OCI-M1 (cell line): Measurements from ENCODE around the gene COLEC11.
"Not testable (repeated sequence)": the region's sequence is repeated elsewhere in the genome, so short reads cannot be mapped to it uniquely, and the experiment has no call there.

Source experiments
- DNase-seq: peaks from one replicate; lab custom pipeline; 2025; lab: John Stamatoyannopoulos, UW

The COLEC11 gene

GRCh38 chr2:3625186-3625585 is 30.3 kb downstream of the COLEC11 start:
- DNase-seq = no peak

- DNase-seq = no peak
Observed at GRCh38 chr2:3626118-3626811, 31.4 kb downstream of the COLEC11 start.

GRCh38 chr2:3626812-3627499 is 32.0 kb downstream of the COLEC11 start:
- DNase-seq = no peak

GRCh38 chr2:3627500-3628100 is 32.7 kb downstream of the COLEC11 start:
- no peak for DNase-seq

DNA sequence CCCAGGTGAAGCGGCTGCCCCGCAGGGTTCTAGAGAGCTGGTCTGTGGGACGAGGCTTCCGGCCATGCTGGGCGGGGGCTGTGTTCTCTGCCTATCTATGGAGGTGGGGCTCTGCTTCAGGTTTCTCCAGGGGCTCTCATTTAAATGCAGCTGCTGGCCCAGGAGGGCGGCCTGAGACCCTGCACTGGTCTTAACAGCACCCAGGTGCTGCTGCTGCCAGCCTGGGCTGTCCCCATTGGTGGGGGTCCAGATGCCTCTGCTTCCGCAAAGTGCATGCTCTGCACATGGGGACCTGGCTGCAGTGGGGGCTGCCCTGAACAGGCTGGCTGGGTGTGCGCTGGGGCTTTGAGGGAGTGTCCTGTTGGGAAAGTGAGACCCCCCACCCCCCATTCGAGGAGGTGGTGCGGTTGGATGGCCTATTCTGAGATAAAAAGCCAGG is 33.3 kb downstream of the COLEC11 start:
- DNase-seq = no peak

DNA sequence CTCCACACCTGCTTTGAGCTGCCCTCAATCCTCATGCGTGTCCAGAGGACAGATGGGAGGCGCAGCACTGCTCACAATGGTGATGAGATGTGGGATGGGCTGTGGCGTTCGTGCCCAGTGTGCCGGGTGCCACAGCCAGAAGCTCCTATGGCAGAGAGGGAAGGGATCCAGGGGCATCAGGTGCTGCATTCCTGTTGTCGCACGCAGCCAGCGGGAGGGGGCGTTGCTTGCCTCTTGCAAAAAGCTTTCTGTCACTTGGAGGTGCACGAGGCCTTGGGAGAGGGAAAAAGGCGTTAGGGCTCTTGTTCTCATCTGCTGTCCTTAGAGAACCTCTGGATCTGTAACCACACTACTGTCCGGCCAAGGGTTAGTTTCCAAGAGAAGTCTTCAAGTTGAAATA is 33.9 kb downstream of the COLEC11 start:
- peak; percentile 10 for DNase-seq

DNA sequence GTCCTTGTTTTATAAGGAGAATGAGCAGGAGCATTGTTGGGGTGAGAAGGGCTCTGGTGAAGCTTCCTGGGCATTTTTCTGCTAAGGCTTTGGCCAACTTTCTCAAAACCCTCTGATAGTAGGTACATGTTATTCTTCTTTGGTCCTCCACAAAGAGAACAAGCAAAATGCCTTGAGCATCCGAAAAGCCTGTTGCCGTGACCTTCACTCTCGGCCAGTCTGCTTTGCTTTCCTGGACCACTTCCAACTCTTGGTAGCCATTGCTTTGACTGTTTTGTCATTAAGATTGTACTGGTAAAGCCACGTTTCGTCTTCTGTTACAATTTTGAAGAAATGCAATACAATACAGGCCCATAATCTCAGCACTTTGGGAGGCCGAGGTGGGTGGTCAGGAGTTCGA is 35.7 kb downstream of the COLEC11 start:
- DNase-seq = no peak

DNA sequence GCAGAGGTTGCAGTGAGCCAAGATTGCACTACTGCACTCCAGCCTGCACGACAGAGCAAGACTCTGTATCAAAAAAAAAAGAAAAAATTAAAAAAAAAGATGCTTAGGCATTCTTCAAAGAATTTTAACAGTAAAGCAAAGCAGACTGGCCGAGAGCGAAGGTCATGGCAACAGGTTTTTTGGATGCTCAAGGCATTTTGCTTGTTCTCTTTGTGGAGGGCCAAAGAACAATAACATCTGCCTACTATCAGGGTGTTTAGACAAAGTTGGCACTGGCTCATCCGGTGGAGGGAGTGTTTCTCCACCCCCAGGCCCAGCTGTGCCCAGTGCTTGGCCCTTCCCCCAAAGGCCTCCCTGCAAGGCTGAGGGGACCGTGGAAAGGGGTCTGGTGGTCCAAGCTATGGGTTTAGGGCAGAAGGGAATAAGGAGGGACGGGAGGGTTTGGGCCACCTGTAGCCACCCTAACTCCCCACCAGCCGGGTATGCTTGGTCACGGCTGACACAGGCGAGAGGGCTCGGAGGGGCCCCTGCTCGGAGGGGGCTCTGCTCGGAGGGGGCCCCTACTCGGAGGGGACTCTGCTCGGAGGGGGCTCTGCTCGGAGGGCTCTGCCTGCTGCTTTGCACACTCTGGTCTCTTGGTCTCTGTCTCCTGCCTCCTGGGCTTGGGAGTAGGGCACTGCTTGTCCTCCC is 36.4 kb downstream of the COLEC11 start:
- DNase-seq = no peak

DNA sequence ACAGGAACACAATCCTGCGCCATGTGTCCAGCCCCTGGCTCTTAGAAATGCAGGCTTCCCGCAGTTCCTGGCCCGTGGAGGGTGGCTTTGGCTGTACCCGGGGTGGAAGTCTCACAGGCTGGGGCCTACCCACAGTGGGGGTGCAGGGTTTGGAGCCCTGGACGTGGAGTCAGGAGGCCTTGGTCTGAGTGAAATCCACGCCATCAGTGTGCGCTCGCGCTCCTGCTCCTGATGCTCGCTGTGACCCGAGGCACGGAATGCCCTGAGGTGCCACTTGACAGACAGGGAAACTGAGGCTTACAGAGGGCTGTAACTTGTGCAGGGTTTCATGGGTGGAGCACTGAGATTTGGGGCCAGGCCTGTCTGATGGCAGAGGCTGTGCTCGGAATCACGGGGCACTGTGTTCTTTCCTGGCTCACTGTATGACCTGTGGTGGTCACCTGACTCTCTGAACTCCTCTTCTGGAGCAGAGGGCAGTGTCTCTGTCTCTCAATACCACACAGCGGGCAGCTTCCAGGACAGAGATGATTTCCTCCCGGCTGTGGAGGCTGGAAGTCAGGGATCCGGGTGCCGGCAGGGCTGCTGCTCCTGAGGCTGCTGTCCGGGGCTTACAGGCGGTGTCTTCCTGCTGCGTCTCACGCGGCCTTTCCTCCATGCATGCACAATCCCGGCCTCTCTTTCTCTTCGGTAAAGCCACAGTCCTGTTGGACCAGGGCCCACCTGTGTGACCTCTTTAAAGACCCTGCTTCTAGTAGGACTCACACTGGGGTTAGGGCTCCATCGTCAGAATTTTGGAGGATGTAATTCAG is 37.1 kb downstream of the COLEC11 start:
- DNase-seq = no peak

DNA sequence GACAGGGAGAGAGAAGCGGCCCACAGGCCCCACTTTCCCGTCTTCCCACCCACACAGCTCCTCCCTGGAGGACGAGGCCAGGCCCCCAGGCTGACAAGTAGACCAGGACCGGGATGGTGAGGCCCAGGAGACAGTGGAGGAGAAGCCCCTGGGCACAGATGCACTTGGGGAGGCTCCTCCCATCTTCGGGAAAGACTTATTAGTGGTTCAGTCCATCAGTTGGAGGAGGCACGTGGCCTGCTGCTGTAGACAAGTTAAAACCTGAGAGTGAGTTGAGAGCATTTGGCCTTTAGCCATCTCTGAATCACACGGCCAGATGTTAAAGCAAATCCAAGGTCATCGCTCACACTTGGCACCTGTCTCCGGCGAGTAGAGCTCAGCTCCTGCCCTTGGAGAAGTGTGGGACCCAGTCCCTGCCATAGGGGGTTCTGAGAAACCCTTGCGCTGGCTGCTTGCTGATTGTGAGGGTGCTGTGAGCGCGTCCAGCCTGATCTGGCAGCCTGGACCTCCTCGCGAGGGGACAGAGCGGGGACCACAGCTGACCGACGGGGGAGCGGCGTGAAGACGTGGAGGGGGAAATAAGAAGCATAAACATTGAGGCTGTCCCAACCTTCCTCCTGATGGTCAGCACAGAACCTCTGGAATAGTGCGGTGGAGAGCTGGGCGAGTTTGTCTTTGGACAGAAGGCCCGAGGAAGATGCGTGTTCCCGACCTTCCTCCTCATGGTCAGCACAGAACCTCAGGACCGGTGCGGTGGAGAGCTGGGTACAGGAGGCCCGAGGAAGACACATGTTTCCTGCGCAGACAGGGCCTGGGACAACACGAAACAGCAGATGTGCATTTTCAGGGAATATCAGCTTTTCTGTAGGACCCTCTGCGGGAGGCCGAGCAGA is 38.4 kb downstream of the COLEC11 start:
- no peak for DNase-seq

DNA sequence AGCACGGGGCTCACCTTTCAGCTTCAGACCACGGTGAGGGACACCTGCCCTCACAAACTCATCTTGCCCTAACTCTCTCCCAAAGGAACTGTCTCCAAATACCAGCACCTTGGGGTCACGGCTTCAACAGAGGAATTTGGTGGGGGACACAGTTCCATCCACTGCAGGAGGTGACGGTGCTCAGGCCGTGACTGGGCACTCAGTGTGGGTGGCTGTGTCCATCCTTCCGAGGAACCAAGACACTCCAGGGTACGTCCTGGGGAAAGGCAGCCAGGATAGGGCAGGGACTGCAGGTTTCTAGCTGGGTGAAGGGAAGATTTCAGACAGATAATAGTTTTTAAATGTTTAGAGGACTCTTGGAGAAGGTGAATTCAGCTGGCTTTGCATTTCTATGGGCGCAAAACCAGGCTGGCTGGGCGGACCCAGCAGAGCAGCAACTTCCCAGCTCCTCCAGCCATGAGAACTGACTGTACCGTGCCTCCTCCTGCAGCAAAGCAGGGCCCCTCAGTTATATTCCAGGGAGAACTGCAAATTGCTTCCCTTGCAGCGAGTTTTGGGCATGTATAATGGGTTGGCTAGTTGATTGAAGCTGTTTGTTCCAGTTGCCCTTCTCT is 39.2 kb downstream of the COLEC11 start:
- no peak for DNase-seq

- DNase-seq = no peak
Observed at GRCh38 chr2:3634596-3635121, 39.7 kb downstream of the COLEC11 start.

DNA sequence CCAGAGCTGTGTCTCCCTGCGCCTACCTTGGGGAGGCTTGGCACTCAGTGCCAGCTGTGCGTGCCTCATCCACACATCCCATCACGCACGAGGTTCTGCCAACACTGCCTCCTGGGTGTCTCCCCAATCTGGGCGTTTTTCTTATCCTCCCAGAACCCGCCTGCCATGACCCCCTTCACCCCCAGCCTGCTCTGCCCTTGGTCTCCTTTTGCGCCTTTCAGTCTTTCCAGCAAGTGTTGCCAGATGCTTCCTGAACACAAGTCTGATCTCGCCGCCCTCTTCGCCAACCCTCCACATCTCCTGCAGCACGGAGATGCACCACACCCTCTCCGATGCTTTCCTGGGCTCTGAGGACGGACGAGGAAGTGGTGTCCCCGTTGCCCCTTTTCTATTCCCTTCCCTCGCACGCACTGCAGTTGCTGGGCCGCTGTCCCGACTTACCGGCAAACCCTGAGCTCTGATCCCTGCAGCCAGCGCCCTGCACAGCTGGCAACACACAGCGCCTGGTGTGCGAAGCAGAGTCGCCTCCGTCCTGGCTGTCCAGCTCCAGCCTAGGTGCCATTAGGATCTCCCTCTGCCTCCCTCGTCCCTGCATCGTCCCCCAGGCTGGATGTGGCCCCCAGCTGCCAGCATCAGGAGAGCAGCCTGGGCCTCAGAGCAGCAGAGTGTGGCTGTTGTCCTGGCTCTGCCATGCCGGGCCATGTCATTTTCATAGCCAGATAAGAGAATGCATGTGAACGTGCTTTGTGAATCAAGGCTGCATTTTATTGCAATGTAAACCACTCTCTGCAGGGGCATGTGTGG is 40.5 kb downstream of the COLEC11 start:
- no peak for DNase-seq

DNA sequence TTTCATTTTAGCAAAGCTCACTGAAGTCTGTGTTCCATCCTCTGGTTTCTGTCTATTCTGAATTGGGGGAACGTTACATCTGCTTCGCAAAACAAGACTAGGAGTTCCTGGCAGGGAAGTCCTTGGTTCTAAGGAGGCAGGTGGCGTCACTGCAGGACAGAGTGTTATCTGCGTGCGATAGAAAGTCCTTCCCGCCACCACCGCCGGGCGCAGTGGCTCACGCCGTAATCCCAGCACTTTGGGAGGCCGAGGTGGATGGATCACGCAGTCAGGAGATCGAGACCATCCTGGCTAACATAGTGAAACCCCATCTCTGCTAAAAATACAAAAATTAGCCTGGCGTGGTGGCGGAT is 41.0 kb downstream of the COLEC11 start:
- DNase-seq = not testable (repeated sequence)

DNA sequence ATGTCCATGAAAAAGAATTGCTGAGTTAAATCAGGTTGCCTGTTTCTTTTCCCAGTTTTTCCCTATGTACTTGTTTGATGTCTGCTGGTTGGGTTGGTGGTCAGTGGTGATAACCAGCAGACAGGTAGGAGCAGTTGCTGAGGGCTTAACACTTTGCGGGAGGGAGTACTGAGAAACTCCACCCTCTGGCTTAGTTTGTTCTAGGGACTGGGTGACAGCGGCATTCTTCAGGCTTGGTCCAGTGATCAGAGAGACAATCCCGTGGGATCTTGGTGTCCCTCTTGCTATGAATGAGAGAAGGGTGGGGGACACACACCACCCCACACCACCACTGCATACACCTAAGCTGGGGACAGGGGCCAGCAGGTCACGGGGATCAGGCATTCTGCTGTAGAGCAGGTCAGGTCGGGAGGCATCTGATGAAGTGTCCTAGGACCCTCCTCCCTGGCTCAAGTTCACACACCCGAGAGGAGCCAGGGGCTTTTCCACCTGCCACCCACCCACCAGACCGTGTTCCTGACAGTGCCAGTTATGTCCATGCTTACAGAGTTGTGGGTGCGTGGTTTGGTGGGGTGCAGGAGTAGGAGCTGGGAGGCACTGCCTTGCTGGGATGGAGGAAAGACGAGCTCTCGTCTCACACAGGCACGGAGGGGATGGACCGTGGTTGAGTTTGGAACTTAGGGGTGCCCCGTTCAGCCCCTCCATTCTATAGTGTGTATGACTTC is 41.8 kb downstream of the COLEC11 start:
- no peak for DNase-seq

- DNase-seq = no peak
Observed at GRCh38 chr2:3637311-3637675, 42.4 kb downstream of the COLEC11 start.

DNA sequence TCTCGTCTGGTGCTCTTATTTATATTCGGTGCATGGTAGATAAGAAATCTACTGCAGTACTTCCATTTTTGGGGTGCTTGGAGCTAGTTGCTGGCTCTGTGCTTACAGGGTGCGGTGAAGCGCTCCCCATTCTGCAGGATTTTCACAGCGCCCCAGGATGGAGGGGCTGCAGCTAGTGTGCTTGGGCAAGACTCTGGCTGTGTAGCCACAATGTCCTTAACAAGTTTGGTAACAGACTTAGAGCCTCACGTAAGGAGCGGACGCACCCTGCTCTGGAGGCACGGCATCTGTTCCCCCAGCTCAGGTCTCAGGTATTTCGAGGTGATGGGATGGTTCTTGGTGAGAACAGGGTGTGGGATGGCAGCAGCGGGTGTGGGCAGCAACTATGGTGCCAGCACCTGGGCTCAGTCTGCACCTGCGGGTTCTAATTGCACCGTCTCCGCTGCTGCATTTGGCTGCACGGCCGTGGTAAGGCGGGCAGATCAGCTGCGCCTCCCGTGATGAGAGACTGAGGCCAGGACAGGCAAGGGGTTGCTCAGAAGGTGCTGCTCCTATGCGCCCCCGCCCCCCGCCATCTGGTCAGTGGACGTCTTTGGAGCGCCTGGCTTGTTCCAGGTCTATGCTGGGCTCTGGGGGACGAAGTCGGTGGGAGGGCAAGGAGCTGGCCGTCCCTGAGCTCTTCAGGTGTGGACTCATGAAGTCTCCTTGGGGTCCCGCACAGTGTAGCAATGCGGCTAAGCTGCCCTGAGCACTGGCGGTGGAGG is 43.0 kb downstream of the COLEC11 start:
- no peak for DNase-seq

- DNase-seq = no peak
Observed at GRCh38 chr2:3638456-3638810, 43.5 kb downstream of the COLEC11 start.
